Measurements from ENCODE around the gene USP46.

USP46 gene

GRCh38 chr4:52595001-52595400, 64.1 kb downstream of the USP46 start:
- intact Hi-C loops (cut with DNase I; ENCODE audit: low total_unique reads) = no loop called here
- no peaks in the 10 kb centered on the region for H3K9me3 ChIP-seq
- TF ChIP-seq CTCF (IDR thresholded peaks at IDR 0.05) = no peak
- no peak overlapping the region for H3K4me3 ChIP-seq
- H3K36me3 ChIP-seq = peaks cover 29 to 53% (median 39%) of the 10 kb centered on the region in 3 donors
- no peaks in the 10 kb centered on the region for H3K27me3 ChIP-seq
- no peak overlapping the region for H3K27ac ChIP-seq
- no peak for DNase-seq
- H3K4me1 ChIP-seq = no peaks in the 10 kb centered on the region

- Histone ChIP-seq H3K4me1 (peaks cover 0 to 19% (median 0%) of the 10 kb centered on the region in 4 donors), H3K27me3 (no peaks in the 10 kb centered on the region), H3K27ac (no peak overlapping the region), H3K36me3 (peaks cover 11 to 35% (median 20%) of the 10 kb centered on the region in 3 donors), H3K4me3 (no peak overlapping the region), H3K9me3 (no peaks in the 10 kb centered on the region)
- TF ChIP-seq CTCF (IDR thresholded peaks at IDR 0.05) = no peak
- DNase-seq = no peak
- intact Hi-C loops (cut with DNase I; ENCODE audit: low total_unique reads) = no loop called here
Measured at GRCh38 chr4:52592287-52592686, 66.8 kb downstream of the USP46 start.

GRCh38 chr4:52588771-52589591, 70.1 kb downstream of the USP46 start:
- Histone ChIP-seq H3K9me3 (no peaks in the 10 kb centered on the region), H3K4me1 (peaks cover 0 to 34% (median 9%) of the 10 kb centered on the region in 4 donors), H3K36me3 (peaks cover 0 to 17% (median 7%) of the 10 kb centered on the region in 3 donors), H3K4me3 (no peak overlapping the region), H3K27me3 (no peaks in the 10 kb centered on the region), H3K27ac (peak overlapping the region; percentile 8 to 43)
- no peak for DNase-seq
- intact Hi-C loops (cut with DNase I; ENCODE audit: low total_unique reads) = no loop called here
- no peak for TF ChIP-seq CTCF (IDR thresholded peaks at IDR 0.05)

GRCh38 chr4:52588097-52588496, 71.0 kb downstream of the USP46 start:
- intact Hi-C loops (cut with DNase I; ENCODE audit: low total_unique reads) = no loop called here
- no peaks in the 10 kb centered on the region for H3K27me3 ChIP-seq
- H3K4me3 ChIP-seq = no peak overlapping the region
- peaks cover 0 to 34% (median 9%) of the 10 kb centered on the region in 4 donors for H3K4me1 ChIP-seq
- H3K27ac ChIP-seq = peak overlapping the region in 1 of 2 donors; percentile 43
- DNase-seq = no peak
- peak; percentile 21 to 38 for TF ChIP-seq CTCF (IDR thresholded peaks at IDR 0.05)
- no peaks in the 10 kb centered on the region for H3K9me3 ChIP-seq
- H3K36me3 ChIP-seq = peaks cover 0 to 12% (median 7%) of the 10 kb centered on the region in 3 donors

GRCh38 chr4:52586069-52586468, 73.0 kb downstream of the USP46 start:
- no peak for DNase-seq
- Histone ChIP-seq H3K36me3 (no peaks in the 10 kb centered on the region), H3K27ac (no peak overlapping the region), H3K27me3 (no peaks in the 10 kb centered on the region), H3K4me1 (peaks cover 0 to 34% (median 9%) of the 10 kb centered on the region in 4 donors), H3K9me3 (no peaks in the 10 kb centered on the region), H3K4me3 (no peak overlapping the region)
- TF ChIP-seq CTCF (IDR thresholded peaks at IDR 0.05) = no peak
- intact Hi-C loops (cut with DNase I; ENCODE audit: low total_unique reads) = no loop called here
